ENCODE results near the gene NEDD9.
A peak's percentile ranks its signal among the peaks of the same experiment; 100 is the strongest.

The NEDD9 gene

DNA sequence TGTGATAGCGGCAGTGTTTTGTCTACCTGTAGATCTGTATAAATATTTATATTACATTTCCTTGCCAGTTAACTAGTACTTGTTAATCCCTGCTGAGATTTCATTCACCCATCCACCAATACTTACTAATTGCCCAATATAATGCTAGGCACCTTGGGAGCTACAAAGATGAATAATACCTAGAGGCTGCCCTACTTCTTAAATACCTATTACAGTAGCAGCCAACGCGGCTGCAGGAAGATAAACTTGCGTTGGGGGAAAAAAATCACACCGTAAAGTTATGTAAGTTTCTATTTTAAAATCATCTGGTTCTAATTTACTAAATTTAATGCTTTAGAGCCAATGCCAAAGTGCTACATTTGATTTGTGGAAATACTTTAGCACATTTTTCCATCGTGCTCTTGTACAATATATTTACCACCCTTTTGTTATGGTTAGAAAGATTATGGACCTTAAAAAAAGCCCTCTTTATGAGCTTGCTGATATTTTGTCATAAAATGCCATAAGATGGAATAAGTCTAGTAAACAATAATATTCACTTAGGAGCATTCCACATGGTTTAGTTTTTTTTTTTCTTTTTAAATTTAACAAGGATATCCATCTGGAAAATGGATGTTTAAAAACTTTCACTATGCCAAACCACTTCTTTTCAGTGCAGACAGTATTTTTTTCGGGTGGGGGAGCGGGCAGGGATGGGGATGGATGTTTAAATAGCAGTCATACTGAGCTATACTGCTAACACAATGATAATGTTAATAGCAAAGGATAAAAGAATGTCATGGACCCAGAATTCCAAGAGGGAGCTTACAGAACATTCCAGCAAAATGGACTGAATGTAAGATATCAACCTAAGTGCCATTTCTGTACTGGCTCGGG lies 13.2 kb upstream of the NEDD9 start:
- H3K9me3 ChIP-seq (ENCODE audit: control insufficient read depth, insufficient read depth, low read depth, low read length): no peaks in the 10 kb centered on the region
- no peak overlapping the region for H3K4me3 ChIP-seq (ENCODE audit: low read depth, low read length)
- ChIA-PET CTCF (interaction anchor here (0.5 to 0.9 kb wide), 3 partner anchors 17 to 104 kb away, joined by 3 read pairs; no protein-coding TSS in a partner anchor), POLR2A (interaction anchor here (1.7 kb wide), 1 partner anchor 13 kb away, joined by 4 read pairs; the partner anchor contains the start of gene NEDD9)
- H3K27ac ChIP-seq (ENCODE audit: extremely low read depth, low read depth, low read length): no peak overlapping the region
- H3K36me3 ChIP-seq (ENCODE audit: control insufficient read depth in 2 of 2, insufficient read depth in 1 of 2, low read length in 2 of 2): no peaks in the 10 kb centered on the region
- no peaks in the 10 kb centered on the region for H3K4me1 ChIP-seq (ENCODE audit: control insufficient read depth, insufficient read depth, low read length)
- TF ChIP-seq ZNF529 (tag by site-specific recombination; IDR thresholded peaks at IDR 0.05; ENCODE audit: insufficient replicate concordance): no peak
- TF ChIP-seq, protein P1, sequence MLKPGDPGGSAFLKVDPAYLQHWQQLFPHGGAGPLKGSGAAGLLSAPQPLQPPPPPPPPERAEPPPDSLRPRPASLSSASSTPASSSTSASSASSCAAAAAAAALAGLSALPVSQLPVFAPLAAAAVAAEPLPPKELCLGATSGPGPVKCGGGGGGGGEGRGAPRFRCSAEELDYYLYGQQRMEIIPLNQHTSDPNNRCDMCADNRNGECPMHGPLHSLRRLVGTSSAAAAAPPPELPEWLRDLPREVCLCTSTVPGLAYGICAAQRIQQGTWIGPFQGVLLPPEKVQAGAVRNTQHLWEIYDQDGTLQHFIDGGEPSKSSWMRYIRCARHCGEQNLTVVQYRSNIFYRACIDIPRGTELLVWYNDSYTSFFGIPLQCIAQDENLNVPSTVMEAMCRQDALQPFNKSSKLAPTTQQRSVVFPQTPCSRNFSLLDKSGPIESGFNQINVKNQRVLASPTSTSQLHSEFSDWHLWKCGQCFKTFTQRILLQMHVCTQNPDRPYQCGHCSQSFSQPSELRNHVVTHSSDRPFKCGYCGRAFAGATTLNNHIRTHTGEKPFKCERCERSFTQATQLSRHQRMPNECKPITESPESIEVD (tag by site-specific recombination; IDR thresholded peaks at IDR 0.05): peak; percentile 21; the same call in 1 of the 2 replicates

- Histone ChIP-seq H3K4me1 (ENCODE audit: control insufficient read depth, insufficient read depth, low read length) (no peaks in the 10 kb centered on the region), H3K36me3 (ENCODE audit: control insufficient read depth in 2 of 2, insufficient read depth in 1 of 2, low read length in 2 of 2) (no peaks in the 10 kb centered on the region), H3K9me3 (ENCODE audit: control insufficient read depth, insufficient read depth, low read depth, low read length) (no peaks in the 10 kb centered on the region), H3K4me3 (ENCODE audit: low read depth, low read length) (no peak overlapping the region), H3K27ac (ENCODE audit: extremely low read depth, low read depth, low read length) (no peak overlapping the region)
- POLR2A ChIA-PET: interaction anchor here (1.7 kb wide), 1 partner anchor 12 kb away, joined by 4 read pairs; the partner anchor contains the start of gene NEDD9
- TF ChIP-seq, protein P2, sequence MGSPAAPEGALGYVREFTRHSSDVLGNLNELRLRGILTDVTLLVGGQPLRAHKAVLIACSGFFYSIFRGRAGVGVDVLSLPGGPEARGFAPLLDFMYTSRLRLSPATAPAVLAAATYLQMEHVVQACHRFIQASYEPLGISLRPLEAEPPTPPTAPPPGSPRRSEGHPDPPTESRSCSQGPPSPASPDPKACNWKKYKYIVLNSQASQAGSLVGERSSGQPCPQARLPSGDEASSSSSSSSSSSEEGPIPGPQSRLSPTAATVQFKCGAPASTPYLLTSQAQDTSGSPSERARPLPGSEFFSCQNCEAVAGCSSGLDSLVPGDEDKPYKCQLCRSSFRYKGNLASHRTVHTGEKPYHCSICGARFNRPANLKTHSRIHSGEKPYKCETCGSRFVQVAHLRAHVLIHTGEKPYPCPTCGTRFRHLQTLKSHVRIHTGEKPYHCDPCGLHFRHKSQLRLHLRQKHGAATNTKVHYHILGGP (tag by site-specific recombination; IDR thresholded peaks at IDR 0.05): peak; percentile 50; the same call in 1 of the 2 replicates
- TF ChIP-seq ZNF501 (tag by site-specific recombination; IDR thresholded peaks at IDR 0.05): no peak
- CTCF ChIA-PET: interaction anchor here (0.6 kb wide), 1 partner anchor 213 kb away, joined by 6 read pairs; no protein-coding TSS in a partner anchor
Observed at GRCh38 chr6:11244387-11245126, 12.1 kb upstream of the NEDD9 start.

GRCh38 chr6:11243861-11244260 lies 11.4 kb upstream of the NEDD9 start:
- ChIA-PET CTCF (no interaction called here), POLR2A (interaction anchor here (3.3 kb wide), 1 partner anchor 12 kb away, joined by 15 read pairs; the partner anchor contains the start of gene NEDD9)
- Histone ChIP-seq H3K27ac (ENCODE audit: extremely low read depth, low read depth, low read length) (no peak overlapping the region), H3K4me1 (ENCODE audit: control insufficient read depth, insufficient read depth, low read length) (no peaks in the 10 kb centered on the region), H3K4me3 (ENCODE audit: low read depth, low read length) (no peak overlapping the region), H3K9me3 (ENCODE audit: control insufficient read depth, insufficient read depth, low read depth, low read length) (no peaks in the 10 kb centered on the region), H3K36me3 (ENCODE audit: control insufficient read depth in 2 of 2, insufficient read depth in 1 of 2, low read length in 2 of 2) (no peaks in the 10 kb centered on the region)
- TF ChIP-seq ZNF274 (IDR thresholded peaks at IDR 0.05; ENCODE audit: low read length) (no peak), ZNF274 (tag by site-specific recombination; IDR thresholded peaks at IDR 0.05; ENCODE audit: borderline replicate concordance) (no peak), ZNF707 (tag by site-specific recombination; IDR thresholded peaks at IDR 0.05) (no peak), ZNF10 (tag by site-specific recombination; IDR thresholded peaks at IDR 0.05) (peak; percentile 97), ZNF132 (tag by site-specific recombination; IDR thresholded peaks at IDR 0.05; ENCODE audit: borderline replicate concordance) (no peak), WT1 (tag by site-specific recombination; IDR thresholded peaks at IDR 0.05) (no peak), ZNF670 (tag by site-specific recombination; IDR thresholded peaks at IDR 0.05; ENCODE audit: low read depth) (no peak)
- TF ChIP-seq, protein P3, sequence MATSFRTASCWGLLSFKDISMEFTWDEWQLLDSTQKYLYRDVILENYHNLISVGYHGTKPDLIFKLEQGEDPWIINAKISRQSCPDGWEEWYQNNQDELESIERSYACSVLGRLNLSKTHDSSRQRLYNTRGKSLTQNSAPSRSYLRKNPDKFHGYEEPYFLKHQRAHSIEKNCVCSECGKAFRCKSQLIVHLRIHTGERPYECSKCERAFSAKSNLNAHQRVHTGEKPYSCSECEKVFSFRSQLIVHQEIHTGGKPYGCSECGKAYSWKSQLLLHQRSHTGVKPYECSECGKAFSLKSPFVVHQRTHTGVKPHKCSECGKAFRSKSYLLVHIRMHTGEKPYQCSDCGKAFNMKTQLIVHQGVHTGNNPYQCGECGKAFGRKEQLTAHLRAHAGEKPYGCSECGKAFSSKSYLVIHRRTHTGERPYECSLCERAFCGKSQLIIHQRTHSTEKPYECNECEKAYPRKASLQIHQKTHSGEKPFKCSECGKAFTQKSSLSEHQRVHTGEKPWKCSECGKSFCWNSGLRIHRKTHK (tag by site-specific recombination; IDR thresholded peaks at IDR 0.05): no peak
- TF ChIP-seq, protein P1 (tag by site-specific recombination; IDR thresholded peaks at IDR 0.05): no peak
